Glutamatergic neuron (in vitro differentiated cells): ENCODE results near the gene TAOK2. TPM values are rescaled to one million over a fixed set of nuclear protein-coding genes. Genes with fewer than 3 reads are reported as not detected.

ENCODE experiments used
- DNase-seq: peaks from one replicate; pipeline ENCODE4 v3.0.0; 2022
- H3K27ac Mint-ChIP-seq: one replicate; pipeline ENCODE4 v1.8.0; 2020; ENCODE audit warnings: mild to moderate bottlenecking, mixed read lengths, inconsistent platforms; ENCODE audit not compliant: unreplicated experiment
- H3K27me3 Mint-ChIP-seq: one replicate; pipeline ENCODE4 v1.8.0; 2020; ENCODE audit warnings: mild to moderate bottlenecking, moderate library complexity, mixed read lengths, inconsistent platforms; ENCODE audit not compliant: unreplicated experiment
- H3K36me3 Mint-ChIP-seq: one replicate; pipeline ENCODE4 v1.8.0; 2020; ENCODE audit warnings: mild to moderate bottlenecking, mixed read lengths, inconsistent platforms; ENCODE audit not compliant: unreplicated experiment
- H3K4me1 Mint-ChIP-seq: one replicate; pipeline ENCODE4 v1.8.0; 2020; ENCODE audit warnings: mild to moderate bottlenecking, low read depth, mixed read lengths, inconsistent platforms; ENCODE audit not compliant: unreplicated experiment
- H3K4me3 Mint-ChIP-seq: one replicate; pipeline ENCODE4 v1.8.0; 2020; ENCODE audit warnings: mild to moderate bottlenecking, mixed read lengths, inconsistent platforms; ENCODE audit not compliant: unreplicated experiment
- H3K9me3 Mint-ChIP-seq: one replicate; pipeline ENCODE4 v1.8.0; 2020; ENCODE audit warnings: mild to moderate bottlenecking, moderate library complexity, mixed read lengths, inconsistent platforms; ENCODE audit not compliant: unreplicated experiment
- total RNA-seq: library from RNA; stranded (reverse); fragmentation: NEBNext Ultra II Directional; extraction: Animal tissue kit (Norgen Biotek cat#: 25700); gene quantifications from one replicate; pipeline ENCODE4 v1.2.1, GENCODE V29; 2021; ENCODE audit not compliant: unreplicated experiment
- TF ChIP-seq, protein P1 (sequence below): fragments of 200-600 bp; sonication (generic); IDR thresholded peaks from one replicate; pipeline ENCODE4 v1.5.0; 2021; ENCODE audit not compliant: partially characterized antibody, unreplicated experiment

TAOK2 gene
- total RNA-seq, 1 donor from 2014 or later, result 58.5 TPM

DNA sequence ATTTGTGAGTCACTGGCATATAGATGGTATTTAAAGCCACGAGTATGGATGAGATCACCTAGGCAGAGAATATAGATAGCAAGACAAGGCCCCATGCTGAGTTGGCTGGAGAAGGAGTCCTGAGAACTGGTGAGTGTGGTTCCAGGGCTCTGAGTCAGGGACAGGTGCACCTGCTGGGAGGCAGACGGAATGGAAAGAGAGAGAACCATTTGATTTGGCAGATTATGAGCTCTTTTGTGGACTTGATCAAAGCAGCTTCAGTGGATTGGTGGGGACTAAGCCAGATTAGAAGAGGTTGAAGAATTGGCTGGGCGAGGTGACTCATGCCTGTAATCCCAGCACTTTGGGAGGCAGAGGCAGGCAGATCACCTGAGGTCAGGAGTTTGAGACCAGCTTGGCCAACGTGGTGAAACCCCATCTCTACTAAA is 45.1 kb downstream of the TAOK2 start:
- TF ChIP-seq, protein P1, sequence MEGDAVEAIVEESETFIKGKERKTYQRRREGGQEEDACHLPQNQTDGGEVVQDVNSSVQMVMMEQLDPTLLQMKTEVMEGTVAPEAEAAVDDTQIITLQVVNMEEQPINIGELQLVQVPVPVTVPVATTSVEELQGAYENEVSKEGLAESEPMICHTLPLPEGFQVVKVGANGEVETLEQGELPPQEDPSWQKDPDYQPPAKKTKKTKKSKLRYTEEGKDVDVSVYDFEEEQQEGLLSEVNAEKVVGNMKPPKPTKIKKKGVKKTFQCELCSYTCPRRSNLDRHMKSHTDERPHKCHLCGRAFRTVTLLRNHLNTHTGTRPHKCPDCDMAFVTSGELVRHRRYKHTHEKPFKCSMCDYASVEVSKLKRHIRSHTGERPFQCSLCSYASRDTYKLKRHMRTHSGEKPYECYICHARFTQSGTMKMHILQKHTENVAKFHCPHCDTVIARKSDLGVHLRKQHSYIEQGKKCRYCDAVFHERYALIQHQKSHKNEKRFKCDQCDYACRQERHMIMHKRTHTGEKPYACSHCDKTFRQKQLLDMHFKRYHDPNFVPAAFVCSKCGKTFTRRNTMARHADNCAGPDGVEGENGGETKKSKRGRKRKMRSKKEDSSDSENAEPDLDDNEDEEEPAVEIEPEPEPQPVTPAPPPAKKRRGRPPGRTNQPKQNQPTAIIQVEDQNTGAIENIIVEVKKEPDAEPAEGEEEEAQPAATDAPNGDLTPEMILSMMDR, result no peak

DNA sequence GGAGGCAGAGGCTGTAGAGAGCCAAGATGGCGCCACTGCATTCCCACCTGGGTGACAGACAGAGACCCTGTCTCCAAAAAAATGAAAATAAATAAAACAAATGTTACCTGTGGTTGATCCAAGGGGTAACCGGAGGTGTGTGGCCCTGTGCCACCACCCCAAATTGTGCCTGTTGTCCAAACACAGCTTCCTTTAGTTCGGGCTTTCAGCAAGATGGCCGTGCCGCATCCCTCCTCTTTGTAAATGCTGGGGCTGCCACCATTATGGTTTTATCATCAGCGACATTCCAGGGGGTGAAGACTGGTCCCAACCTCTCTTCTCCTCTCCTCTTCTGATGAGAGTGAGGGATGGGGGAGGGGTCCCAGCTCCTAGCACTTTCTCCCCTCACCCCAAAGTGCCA is 49.2 kb downstream of the TAOK2 start, which contains the start of gene C16orf92:
C16orf92 (plus strand) TSS at position 312 of the 400 bp plus-strand sequence. CDS start 143 bp downstream, outside the sequence.
- peaks cover 5% of the 10 kb centered on the region for H3K9me3 Mint-ChIP-seq
- H3K27ac Mint-ChIP-seq, result no peak within 1 kb of the TSS
- no peak for DNase-seq
- TF ChIP-seq, protein P1, result no peak
- no peaks in the 10 kb centered on the region for H3K36me3 Mint-ChIP-seq
- H3K4me1 Mint-ChIP-seq, result peaks cover 13% of the 10 kb centered on the region
- H3K27me3 Mint-ChIP-seq, result peaks cover 12% of the 10 kb centered on the region
- no peak within 1 kb of the TSS for H3K4me3 Mint-ChIP-seq

More for the DNA sequence above, 45.1 kb downstream of the TAOK2 start:
- Mint-ChIP-seq H3K4me1 (peaks cover 2% of the 10 kb centered on the region), H3K36me3 (no peaks in the 10 kb centered on the region), H3K4me3 (no peak overlapping the region), H3K9me3 (no peaks in the 10 kb centered on the region), H3K27me3 (peaks cover 3% of the 10 kb centered on the region), H3K27ac (no peak overlapping the region)
- no peak for DNase-seq

DNA sequence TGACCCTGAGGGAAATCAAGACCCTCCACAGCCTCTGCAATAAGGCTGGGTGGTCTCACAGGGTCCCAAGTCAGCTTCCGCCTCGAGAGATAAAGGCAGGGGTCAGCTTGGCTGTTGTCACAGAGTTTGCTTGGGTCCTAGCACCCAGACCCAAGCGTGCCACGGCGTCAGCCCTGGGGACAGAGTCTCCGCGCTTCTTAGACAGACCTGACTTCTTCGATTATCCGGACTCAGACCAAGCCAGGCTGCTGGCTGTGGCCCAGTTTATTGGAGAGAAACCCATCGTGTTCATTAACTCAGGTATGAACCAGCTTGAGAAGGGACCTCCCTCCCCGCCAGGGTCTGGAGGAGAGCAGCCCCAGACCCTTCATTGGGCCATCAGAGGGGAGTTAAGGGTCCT is 49.9 kb downstream of the TAOK2 start:
- DNase-seq, result no peak
- H3K4me3 Mint-ChIP-seq, result no peak overlapping the region
- peaks cover 16% of the 10 kb centered on the region for H3K4me1 Mint-ChIP-seq
- H3K36me3 Mint-ChIP-seq, result no peaks in the 10 kb centered on the region
- peaks cover 14% of the 10 kb centered on the region for H3K27me3 Mint-ChIP-seq
- H3K27ac Mint-ChIP-seq, result no peak overlapping the region
- TF ChIP-seq, protein P1, result no peak
- H3K9me3 Mint-ChIP-seq, result peaks cover 5% of the 10 kb centered on the region

DNA sequence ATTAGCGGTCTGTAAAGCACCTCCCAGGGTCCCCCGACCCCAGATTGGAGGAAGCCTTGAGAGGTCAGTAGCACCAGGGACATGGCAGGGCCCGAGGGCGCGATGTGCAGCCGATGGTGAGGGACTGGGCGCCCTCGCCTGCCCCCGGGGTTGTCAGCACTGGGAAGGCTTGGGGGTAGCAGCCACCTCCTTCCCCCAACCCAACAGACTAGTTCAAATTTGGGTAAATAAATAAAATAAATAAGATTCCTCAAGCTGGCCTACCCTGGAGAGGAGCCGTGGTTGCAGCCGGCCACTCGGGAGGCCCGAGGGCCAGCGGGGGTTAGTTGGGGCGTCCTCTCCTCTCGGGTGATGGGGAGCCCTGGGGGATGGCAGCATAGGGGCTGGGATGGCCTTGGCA is 50.8 kb downstream of the TAOK2 start:
- no peak for DNase-seq
- Mint-ChIP-seq H3K27me3 (peaks cover 14% of the 10 kb centered on the region), H3K4me3 (no peak overlapping the region), H3K9me3 (peaks cover 5% of the 10 kb centered on the region), H3K27ac (no peak overlapping the region), H3K4me1 (peaks cover 20% of the 10 kb centered on the region), H3K36me3 (no peaks in the 10 kb centered on the region)
- TF ChIP-seq, protein P1, result no peak

DNA sequence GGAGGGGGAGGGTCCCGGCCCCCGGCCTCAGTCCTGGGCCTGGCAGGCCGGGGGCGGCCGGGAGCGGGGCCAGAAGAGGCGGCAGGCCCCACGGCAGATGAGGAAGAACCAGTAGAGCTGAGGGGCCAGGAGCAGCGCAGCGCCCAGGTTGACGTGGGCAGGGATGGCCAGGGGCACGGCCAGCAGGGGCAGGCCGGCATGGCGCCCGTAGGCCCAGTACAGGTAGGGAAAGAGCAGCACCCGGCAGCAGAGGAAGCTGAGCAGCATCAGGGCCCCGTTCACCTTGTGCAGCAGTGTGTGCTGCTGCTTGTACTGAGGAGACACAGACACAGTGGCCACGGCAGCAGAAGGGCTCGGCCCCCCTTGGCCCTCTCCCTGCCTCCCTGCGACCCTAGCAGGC is 51.5 kb downstream of the TAOK2 start:
- Mint-ChIP-seq H3K27me3 (peaks cover 17% of the 10 kb centered on the region), H3K9me3 (peaks cover 7% of the 10 kb centered on the region), H3K36me3 (no peaks in the 10 kb centered on the region), H3K4me1 (peaks cover 25% of the 10 kb centered on the region), H3K4me3 (no peak overlapping the region), H3K27ac (no peak overlapping the region)
- TF ChIP-seq, protein P1, result no peak
- no peak for DNase-seq
